Measurements from ENCODE around the gene LDAH. TPM values are rescaled to one million over a fixed set of nuclear protein-coding genes. Genes with fewer than 3 reads are reported as not detected.

Gene LDAH
- polyA plus RNA-seq, 2 of the 4 experiments (the other 2 are of a cell fraction) = 29.6 to 42.4 TPM

- 81% methylated on average over 6 of the region's 6 CpGs for WGBS (ENCODE audit: missing lambda C conversion rate)
- Histone ChIP-seq H3K27ac (no peak overlapping the region), H3K4me1 (no peaks in the 10 kb centered on the region), H3K9me3 (no peaks in the 10 kb centered on the region), H3K4me2 (no peak overlapping the region), H3K4me3 (no peak overlapping the region)
- ChIA-PET POLR2A (no interaction called here), CTCF (interaction anchor here (0.6 to 2.1 kb wide), 5 partner anchors 15 to 533 kb away, joined by 3 to 6 read pairs (median 3); no protein-coding TSS in a partner anchor)
- no peak for DNase-seq (ENCODE audit: low read depth in 1 of 2, low spot score in 1 of 2)
- no peak for ATAC-seq
- FAIRE-seq = peak; percentile 18
- TF ChIP-seq HES2 (IDR thresholded peaks at IDR 0.05) (no peak), ZSCAN20 (CRISPR knock-in tag; IDR thresholded peaks at IDR 0.05) (no peak), HOXA7 (CRISPR knock-in tag; IDR thresholded peaks at IDR 0.05) (no peak)
Observed at GRCh38 chr2:20691076-20691734, 131.7 kb downstream of the LDAH start.

- ChIA-PET CTCF (interaction anchor here (1.0 to 1.5 kb wide), 4 partner anchors 13 to 28 kb away, joined by 3 to 5 read pairs (median 4); no protein-coding TSS in a partner anchor), POLR2A (no interaction called here)
- ATAC-seq (no peak), DNase-seq (ENCODE audit: low read depth in 1 of 2, low spot score in 1 of 2) (no peak), FAIRE-seq (no peak)
- H3K4me1 ChIP-seq = no peaks in the 10 kb centered on the region
- TF ChIP-seq NPAS2 (CRISPR knock-in tag; IDR thresholded peaks at IDR 0.05; ENCODE audit: borderline replicate concordance) (no peak), POLR2A (IDR thresholded peaks at IDR 0.05; ENCODE audit: low read length) (no peak), HOXB13 (CRISPR knock-in tag; IDR thresholded peaks at IDR 0.05; ENCODE audit: low read depth) (no peak), CBX2 (IDR thresholded peaks at IDR 0.05; ENCODE audit: borderline replicate concordance, low read depth) (no peak), PBX3 (IDR thresholded peaks at IDR 0.05) (no peak), CTCF (IDR thresholded peaks at IDR 0.05) (no peak), RAD21 (conservative IDR thresholded peaks at IDR 0.05 in 1 of 2, IDR thresholded peaks at IDR 0.05 in 1 of 2) (no peak), NFE2L2 (conservative IDR thresholded peaks at IDR 0.05; ENCODE audit: low read length) (no peak), FOSB (CRISPR knock-in tag; IDR thresholded peaks at IDR 0.05) (no peak), HES2 (IDR thresholded peaks at IDR 0.05) (no peak), EHMT2 (IDR thresholded peaks at IDR 0.05; ENCODE audit: low read depth) (no peak), EP300 (IDR thresholded peaks at IDR 0.05) (no peak), CEBPB (IDR thresholded peaks at IDR 0.05) (no peak), BCL3 (IDR thresholded peaks at IDR 0.05) (no peak), SREBF2 (IDR thresholded peaks at IDR 0.05) (no peak), POLR2AphosphoS2 (conservative IDR thresholded peaks at IDR 0.05; ENCODE audit: low read length) (no peak)
- 85% methylated on average over 11 of the region's 11 CpGs for WGBS (ENCODE audit: missing lambda C conversion rate)
- no peak overlapping the region for H3K4me2 ChIP-seq
- no peak overlapping the region for H3K27ac ChIP-seq
- no peaks in the 10 kb centered on the region for H3K9me3 ChIP-seq
- no peak overlapping the region for H3K4me3 ChIP-seq
Observed at GRCh38 chr2:20689428-20690264, 133.3 kb downstream of the LDAH start.

Data from A549 (cell line).